Smooth muscle cell (in vitro differentiated cells): ENCODE data around the gene WASHC2C. TPM values are rescaled to one million over a fixed set of nuclear protein-coding genes. Genes with fewer than 3 reads are reported as not detected.
"Not testable (repeated sequence)": the region's sequence is repeated elsewhere in the genome, so short reads cannot be mapped to it uniquely, and the experiment has no call there.

Source experiments
- DNase-seq: peaks from one replicate; lab custom pipeline; 2025; ENCODE audit not compliant: unreplicated experiment; lab: John Stamatoyannopoulos, UW
- H2AFZ ChIP-seq: fragments of 200-600 bp; sonication (generic); 2 replicates; pipeline ENCODE4 v1.6.0; 2016; ENCODE audit warnings: antibody characterized with exemption, low read depth, mild to moderate bottlenecking
- H3F3A ChIP-seq: fragments of 200-600 bp; sonication (generic); 2 replicates; pipeline ENCODE4 v1.6.0; 2017; ENCODE audit warnings: antibody characterized with exemption, low read depth
- H3K27ac ChIP-seq: fragments of 200-600 bp; sonication (generic); 2 replicates; pipeline ENCODE4 v1.5.1; 2016; ENCODE audit warnings: low read depth, mild to moderate bottlenecking
- H3K27me3 ChIP-seq: fragments of 200-600 bp; sonication (generic); 2 replicates; pipeline ENCODE4 v1.6.1; 2016; ENCODE audit warnings: low read depth, mild to moderate bottlenecking
- H3K36me3 ChIP-seq: fragments of 200-600 bp; sonication (generic); 2 replicates; pipeline ENCODE4 v1.5.1; 2016; ENCODE audit warnings: low read depth
- H3K4me1 ChIP-seq: fragments of 200-600 bp; sonication (generic); 2 replicates; pipeline ENCODE4 v1.5.1; 2016; ENCODE audit warnings: low read depth
- H3K4me2 ChIP-seq: fragments of 200-600 bp; sonication (generic); 2 replicates; pipeline ENCODE4 v1.6.0; 2016; ENCODE audit warnings: mild to moderate bottlenecking
- H3K4me3 ChIP-seq: fragments of 200-600 bp; sonication (generic); 2 replicates; pipeline ENCODE4 v1.5.1; 2016; ENCODE audit warnings: mild to moderate bottlenecking
- H3K79me2 ChIP-seq: fragments of 200-600 bp; sonication (generic); 2 replicates; pipeline ENCODE4 v1.6.0; 2016; ENCODE audit warnings: low read depth, mild to moderate bottlenecking
- H3K9ac ChIP-seq: fragments of 200-600 bp; sonication (generic); 2 replicates; pipeline ENCODE4 v1.6.0; 2016; ENCODE audit warnings: low read depth
- H3K9me3 ChIP-seq: fragments of 200-600 bp; sonication (generic); replicated peaks from 2 replicates; pipeline ENCODE4 v1.5.1; 2016; ENCODE audit warnings: low read depth
- H4K20me1 ChIP-seq: fragments of 200-600 bp; sonication (generic); 2 replicates; pipeline ENCODE4 v1.6.0; 2016; ENCODE audit warnings: low read depth
- CTCF ChIP-seq: fragments of 200-600 bp; sonication (generic); IDR thresholded peaks from 2 replicates; pipeline ENCODE4 v1.5.1; 2017; ENCODE audit warnings: borderline replicate concordance, mild to moderate bottlenecking, antibody characterized with exemption; ENCODE audit not compliant: insufficient read depth, poor library complexity, severe bottlenecking
- WGBS: methylation state at CpG from one replicate; pipeline ENCODE4 v1.1.7; 2016; ENCODE audit warnings: low lambda C conversion rate; 5-methylcytosine and 5-hydroxymethylcytosine counted together
- polyA plus RNA-seq: library from polyadenylated mRNA; unstranded; fragments of >200 nt; fragmentation: Nextera tagmentation; extraction: Ambion mirVana; gene quantifications from 2 replicates; pipeline ENCODE4 v1.2.1, GENCODE V29; 2016
- total RNA-seq: library from RNA; depleted of rRNA; stranded (reverse); fragments of >200 nt; gene quantifications from 2 replicates; pipeline ENCODE4 v1.2.3, GENCODE V29; 2014

WASHC2C gene
- total and polyA plus RNA-seq, 2 experiments from 2014 or later = 15.1 to 15.9 TPM

- Histone ChIP-seq H3K27ac (no peak overlapping the region), H3K27me3 (no peaks in the 10 kb centered on the region), H3K9me3 (no peaks in the 10 kb centered on the region), H3K4me1 (no peaks in the 10 kb centered on the region), H2AFZ (no peak overlapping the region), H3K4me3 (no peak overlapping the region), H3K4me2 (no peak overlapping the region), H3K36me3 (no peaks in the 10 kb centered on the region), H3K79me2 (no peaks in the 10 kb centered on the region), H3F3A (no peaks in the 10 kb centered on the region), H4K20me1 (no peaks in the 10 kb centered on the region), H3K9ac (no peak overlapping the region)
- DNase-seq = no peak
- 96% methylated on average over 7 of the region's 7 CpGs for WGBS
- no peak for TF ChIP-seq CTCF
These were observed 90.2 kb downstream of the WASHC2C start for GRCh38 chr10:45817130-45817859.

- no peak for TF ChIP-seq CTCF
- H3K9ac ChIP-seq = no peak overlapping the region
- H3K4me2 ChIP-seq = no peak overlapping the region
- DNase-seq = no peak
- no peaks in the 10 kb centered on the region for H3K79me2 ChIP-seq
- H3K36me3 ChIP-seq = no peaks in the 10 kb centered on the region
- 97% methylated on average over 3 of the region's 3 CpGs for whole genome bisulfite sequencing
- no peak overlapping the region for H2AFZ ChIP-seq
- H3K4me3 ChIP-seq = no peak overlapping the region
- no peaks in the 10 kb centered on the region for H3F3A ChIP-seq
- H3K27ac ChIP-seq = no peak overlapping the region
- no peaks in the 10 kb centered on the region for H3K4me1 ChIP-seq
- no peaks in the 10 kb centered on the region for H3K27me3 ChIP-seq
- H4K20me1 ChIP-seq = no peaks in the 10 kb centered on the region
- H3K9me3 ChIP-seq = no peaks in the 10 kb centered on the region
These were observed 90.8 kb downstream of the WASHC2C start for GRCh38 chr10:45817912-45818311.

GRCh38 chr10:45819552-45819951 is 92.5 kb downstream of the WASHC2C start:
- Histone ChIP-seq H3K4me3 (no peak overlapping the region), H3K36me3 (no peaks in the 10 kb centered on the region), H3K4me1 (no peaks in the 10 kb centered on the region), H4K20me1 (no peaks in the 10 kb centered on the region), H3K27ac (no peak overlapping the region), H3F3A (no peaks in the 10 kb centered on the region), H3K79me2 (no peaks in the 10 kb centered on the region), H3K9me3 (no peaks in the 10 kb centered on the region), H3K9ac (no peak overlapping the region), H3K27me3 (no peaks in the 10 kb centered on the region), H2AFZ (no peak overlapping the region), H3K4me2 (no peak overlapping the region)
- no peak for TF ChIP-seq CTCF
- no peak for DNase-seq
- WGBS = 79% methylated on average over 9 of the region's 9 CpGs

GRCh38 chr10:45820107-45820830 is 93.2 kb downstream of the WASHC2C start:
- not testable (repeated sequence) for H3F3A ChIP-seq, H3K9me3 ChIP-seq, H3K4me1 ChIP-seq, H3K27me3 ChIP-seq, DNase-seq, H3K36me3 ChIP-seq, H2AFZ ChIP-seq, H3K4me2 ChIP-seq, H3K27ac ChIP-seq, H3K9ac ChIP-seq, H4K20me1 ChIP-seq, H3K79me2 ChIP-seq, H3K4me3 ChIP-seq
- 91% methylated on average over 6 of the region's 6 CpGs for WGBS

GRCh38 chr10:45822918-45823317 is 95.9 kb downstream of the WASHC2C start:
- not testable (repeated sequence) for DNase-seq, H3K4me3 ChIP-seq, H3K9ac ChIP-seq, H3K36me3 ChIP-seq, H2AFZ ChIP-seq, H3K27ac ChIP-seq, H3F3A ChIP-seq, H3K27me3 ChIP-seq, H3K4me1 ChIP-seq, H3K79me2 ChIP-seq, H4K20me1 ChIP-seq, H3K4me2 ChIP-seq, H3K9me3 ChIP-seq
- WGBS = 100% methylated on average over 1 of the region's 2 CpGs
